Left renal pelvis (tissue), 4 donors: ENCODE data around the gene THADA. TPM values are rescaled to one million over a fixed set of nuclear protein-coding genes. Genes with fewer than 3 reads are reported as not detected.
"Not testable (repeated sequence)": the region's sequence is repeated elsewhere in the genome, so short reads cannot be mapped to it uniquely, and the experiment has no call there.

ENCODE experiments used
- DNase-seq, 4 donors: peaks; one replicate each; pipeline ENCODE4 v3.0.0-alpha.2; 2013; ENCODE audit warnings: low read depth in 4 of 4, low spot score in 3 of 4
- polyA plus RNA-seq, 4 donors: library from polyadenylated mRNA; unstranded; fragments of 120-200 nt; gene quantifications; one replicate each; pipeline ENCODE4 v1.2.1, GENCODE V29; 2013; ENCODE audit not compliant: insufficient read length in 4 of 4

Gene THADA
- polyA plus RNA-seq, 4 donors, result 19.9 to 38.6 (median 33.6) TPM

DNA sequence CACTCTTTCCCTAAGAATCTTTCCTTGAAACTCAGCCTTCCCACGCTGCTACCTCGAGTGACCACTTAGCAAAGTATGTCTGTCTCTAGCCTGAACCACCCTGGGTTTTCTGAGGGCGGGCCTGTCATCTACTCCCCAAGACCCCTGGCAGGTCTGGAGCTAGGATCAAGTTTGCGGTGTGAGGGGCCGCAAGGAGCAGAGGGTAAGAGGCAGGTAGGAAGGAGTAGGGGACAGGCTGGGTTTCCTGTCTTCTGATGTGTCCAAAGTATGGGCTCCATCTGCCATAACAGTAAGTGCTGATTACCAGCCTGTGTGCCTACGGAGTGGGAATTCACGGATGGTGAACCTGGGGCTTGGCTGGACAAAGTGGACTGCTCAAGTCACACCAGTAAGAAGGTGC, 394.8 kb downstream of the THADA start:
- no peak for DNase-seq

DNA sequence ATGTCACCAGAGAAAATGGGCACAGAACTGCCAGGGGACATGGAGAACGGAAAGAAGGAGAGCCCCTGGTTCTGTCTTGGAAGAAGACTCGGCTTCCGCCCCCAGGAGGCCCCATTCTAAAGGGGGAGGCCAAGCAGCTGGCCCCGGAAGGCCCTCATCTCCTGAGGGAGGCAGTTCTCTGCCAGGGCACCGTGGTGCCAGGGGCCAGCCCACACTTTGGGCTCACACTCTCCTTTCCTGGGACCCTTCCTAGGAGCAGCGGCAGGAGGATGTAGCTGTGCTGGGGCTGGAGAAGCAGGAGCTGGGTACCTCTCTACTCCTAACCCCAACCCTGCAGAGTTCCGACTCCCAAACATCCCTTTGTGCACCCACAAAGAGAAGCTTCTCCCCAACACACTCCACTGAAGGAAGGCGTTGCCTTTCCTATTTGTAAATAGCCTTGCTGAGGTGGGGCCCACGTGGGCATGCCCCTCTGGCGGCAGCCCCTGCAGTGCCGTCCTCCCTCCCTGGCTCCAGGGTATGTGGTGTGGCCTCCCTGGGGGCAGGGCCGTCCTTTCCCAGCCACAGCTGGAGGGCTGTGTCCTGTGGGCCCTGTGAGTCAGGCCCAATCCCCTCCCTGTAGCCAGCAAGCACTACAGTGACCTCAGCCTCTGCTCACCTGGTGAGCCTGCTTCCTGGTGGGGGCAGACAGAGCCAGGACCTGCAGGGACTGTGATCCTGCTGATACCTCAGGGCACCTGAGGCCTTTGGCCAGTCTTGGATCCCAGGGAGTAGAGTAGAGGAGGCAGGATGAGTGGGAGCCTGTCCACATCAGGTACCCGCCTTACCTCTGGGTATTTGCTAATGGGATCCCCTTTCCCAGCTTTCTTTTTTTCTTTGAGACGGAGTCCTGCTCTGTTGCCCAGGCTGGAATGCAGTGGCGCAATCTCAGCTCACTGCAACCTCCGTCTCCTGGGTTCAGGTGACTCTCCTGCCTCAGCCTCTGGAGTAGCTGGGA, 396.0 kb downstream of the THADA start:
- no peak for DNase-seq

DNA sequence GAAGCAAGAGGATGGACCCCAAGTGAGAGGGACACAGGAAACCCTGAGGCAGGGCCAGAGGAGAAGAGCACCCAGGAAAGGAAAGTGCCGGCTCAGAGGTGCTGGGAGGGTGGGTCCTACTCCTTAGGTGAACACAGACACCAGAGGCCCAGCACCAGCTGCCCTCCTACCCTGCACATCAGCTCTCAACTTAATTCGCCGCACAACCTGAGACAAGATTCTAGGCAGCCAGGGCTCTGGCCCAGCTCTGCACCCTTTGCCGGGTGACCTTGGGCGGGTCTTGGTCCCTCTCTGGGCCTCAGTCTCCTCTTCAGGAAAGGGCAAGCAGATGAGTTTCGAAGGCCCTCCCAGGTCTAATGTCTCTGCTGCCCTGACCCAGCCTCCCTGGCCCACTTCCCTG, 397.6 kb downstream of the THADA start:
- no peak for DNase-seq

DNA sequence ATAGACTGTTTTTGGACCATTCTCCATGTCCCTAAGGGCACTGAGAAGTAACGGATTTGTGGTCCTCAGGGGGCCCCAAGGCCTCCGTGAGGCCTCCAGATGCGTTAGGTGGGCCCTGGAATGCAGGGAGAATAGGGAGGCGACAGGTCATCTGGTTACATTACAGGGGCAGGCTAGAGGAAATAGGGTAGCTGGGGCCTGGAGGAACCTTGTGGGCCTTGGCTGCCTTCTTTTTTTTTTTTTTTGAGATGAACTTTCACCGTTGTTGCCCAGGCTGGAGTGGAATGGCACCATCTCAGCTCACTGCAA, 398.3 kb downstream of the THADA start:
- DNase-seq, result no peak

DNA sequence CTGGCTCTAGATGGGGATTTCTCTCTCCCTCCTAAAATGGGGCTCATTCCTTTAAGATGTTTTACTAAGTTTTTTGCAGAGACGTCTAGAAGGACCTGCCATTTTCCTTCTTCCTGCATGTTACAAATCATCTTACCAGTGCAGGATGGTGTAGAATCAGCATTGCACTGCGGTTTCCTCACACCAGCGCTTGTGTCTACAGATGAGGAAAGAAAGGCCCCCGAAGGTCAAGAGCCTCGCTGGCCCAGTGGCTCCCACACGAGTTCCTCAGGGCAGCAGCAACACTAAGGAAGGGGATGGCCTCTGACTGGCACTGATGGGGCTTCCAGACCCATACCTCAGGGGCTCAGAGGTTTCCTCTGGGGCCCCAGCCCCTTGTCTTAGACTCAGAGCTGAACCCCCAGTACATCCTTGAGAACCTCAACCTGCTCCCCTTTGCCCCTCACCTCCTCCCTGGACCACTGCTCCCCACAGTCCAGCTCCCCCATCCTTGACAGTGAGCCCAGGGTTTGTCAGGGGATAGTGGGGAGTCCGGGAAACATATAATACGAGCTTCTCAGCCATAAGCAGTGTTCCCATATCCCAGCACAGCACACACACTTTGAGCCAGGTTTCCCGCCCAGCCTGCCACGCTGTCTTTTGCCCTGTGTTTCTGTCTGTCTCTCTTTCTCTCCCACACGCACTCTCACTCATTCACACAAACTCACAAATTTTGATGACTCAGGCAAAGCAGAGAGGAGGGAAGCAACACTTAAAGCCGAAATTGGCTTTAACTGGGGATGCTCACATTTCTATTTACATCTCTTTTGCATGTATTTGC, 398.9 kb downstream of the THADA start:
- no peak for DNase-seq

DNA sequence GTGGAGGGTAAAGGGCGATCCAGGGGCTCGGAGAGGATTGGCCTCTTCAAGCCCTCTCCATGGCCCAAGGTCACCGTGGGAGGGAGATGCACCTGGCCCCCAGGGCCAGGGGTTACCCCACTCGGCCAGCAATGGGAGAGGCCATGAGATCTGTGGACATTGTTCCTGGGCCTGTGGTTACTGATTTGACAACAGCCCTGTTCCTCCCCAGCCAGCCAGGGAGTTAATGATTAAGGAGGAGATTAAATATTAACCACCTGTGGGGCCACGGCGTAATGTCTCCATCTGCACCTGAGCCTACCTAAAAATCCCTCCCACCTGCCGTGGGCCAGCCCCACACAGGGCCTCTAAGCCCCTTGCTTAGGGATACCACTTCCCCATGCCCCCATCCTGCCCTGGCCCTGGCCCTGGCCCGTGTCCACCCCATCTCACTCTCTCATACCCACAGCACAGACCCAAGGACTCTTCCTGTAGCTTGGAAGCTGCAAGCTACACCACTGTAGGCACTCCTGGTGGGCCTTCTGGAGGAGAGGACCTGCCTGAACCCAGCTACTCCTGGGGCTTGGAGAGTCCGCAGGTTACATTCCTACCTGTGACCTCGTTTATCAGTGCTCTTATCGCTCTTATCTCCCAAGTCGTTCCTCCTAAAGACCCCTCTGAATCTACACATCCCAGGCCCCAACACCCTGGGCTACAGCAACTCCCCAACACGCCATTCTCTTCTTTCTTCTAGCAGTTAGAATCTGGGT, 401.5 kb downstream of the THADA start:
- no peak for DNase-seq

DNA sequence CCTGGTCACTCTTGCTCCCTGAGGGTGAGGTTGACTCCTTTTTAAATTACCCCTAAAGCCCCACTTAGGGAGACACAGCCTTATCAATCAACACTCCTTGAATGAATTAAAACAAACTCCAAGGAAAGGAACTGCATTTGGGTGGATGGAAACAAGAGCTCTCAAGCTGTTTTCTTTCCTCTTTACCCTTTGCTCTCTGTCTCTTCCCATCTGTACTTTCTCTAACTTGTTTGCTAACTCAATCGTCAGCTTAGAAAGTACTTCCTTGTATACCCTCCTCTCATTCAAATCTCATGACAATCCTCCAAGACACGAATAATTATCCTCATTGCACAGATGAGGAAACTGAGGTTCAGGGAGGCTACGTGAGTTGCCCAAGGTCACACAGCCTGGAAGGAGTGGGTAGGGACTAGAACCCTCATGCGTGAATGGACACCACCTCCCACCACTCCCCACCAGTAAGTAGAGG, 402.2 kb downstream of the THADA start:
- no peak for DNase-seq

DNA sequence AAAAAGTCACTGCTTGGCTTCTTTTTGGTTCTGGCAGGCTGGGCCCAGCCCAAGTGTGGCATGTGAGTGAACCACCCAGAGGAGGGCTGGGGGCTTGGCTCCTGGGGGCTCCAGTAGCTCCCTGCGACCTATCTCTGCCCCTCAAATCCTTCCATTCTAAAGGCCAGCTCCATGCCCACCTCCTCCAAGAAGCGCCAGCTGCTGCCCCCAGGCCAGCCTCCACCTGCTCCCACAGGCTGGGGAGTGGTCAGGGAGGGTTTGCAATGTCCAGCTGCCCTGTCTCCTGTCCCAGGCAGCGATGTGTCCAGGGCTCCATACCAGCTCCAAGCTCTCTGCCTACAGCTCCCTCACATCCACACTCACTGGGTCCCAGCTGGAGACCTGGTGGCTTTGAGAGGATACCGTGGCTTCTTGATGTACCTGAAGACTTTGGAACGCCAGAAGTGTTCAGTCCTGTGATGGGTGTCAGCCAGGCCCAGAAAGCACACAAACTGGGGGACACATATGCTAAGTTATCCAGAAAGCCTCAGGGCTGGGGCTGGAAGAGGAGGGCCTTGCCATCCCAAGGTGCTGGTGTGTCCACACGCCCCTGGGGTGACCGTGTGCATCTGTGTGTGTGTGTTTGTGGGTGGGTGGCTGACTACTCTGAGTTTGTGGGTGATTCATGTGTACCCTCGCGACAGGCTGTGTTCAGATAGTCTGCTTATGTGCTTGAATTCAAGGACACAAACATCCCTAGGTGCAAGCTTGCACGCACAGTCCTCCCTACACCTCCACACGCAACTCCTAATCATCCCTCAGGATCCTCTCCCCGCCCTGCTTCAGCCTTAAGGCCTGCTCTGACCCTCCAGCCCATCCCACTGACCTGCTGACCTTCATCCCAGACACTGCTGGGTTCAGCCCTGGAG, 402.8 kb downstream of the THADA start:
- no peak for DNase-seq

DNA sequence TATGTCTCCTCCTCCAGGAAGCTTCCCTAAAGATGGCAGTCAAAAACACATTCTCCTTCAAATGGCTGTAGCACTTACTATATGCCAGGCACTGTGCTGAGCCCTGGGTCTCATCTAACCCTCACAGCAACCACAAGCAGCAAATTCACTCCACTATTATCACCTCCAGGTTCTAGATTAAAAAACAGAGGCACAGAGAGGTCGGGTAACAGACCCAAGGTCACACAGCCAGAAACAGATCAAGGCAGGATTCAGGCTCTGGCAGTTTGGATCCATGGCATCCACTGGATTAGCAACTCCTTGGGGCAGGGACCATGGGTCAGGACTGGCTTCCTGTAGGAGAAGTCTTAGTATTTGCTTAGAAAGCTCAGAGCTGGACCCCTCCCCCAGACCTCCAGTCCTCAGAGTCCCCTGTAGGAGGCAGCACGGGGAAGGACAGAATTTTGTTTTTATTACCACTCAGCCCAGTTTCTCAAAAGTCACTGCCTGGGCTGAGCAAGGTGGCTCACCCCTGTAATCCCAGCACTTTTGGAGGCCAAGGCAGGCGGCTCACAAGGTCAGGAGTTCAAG, 403.8 kb downstream of the THADA start:
- DNase-seq, result no peak

DNA sequence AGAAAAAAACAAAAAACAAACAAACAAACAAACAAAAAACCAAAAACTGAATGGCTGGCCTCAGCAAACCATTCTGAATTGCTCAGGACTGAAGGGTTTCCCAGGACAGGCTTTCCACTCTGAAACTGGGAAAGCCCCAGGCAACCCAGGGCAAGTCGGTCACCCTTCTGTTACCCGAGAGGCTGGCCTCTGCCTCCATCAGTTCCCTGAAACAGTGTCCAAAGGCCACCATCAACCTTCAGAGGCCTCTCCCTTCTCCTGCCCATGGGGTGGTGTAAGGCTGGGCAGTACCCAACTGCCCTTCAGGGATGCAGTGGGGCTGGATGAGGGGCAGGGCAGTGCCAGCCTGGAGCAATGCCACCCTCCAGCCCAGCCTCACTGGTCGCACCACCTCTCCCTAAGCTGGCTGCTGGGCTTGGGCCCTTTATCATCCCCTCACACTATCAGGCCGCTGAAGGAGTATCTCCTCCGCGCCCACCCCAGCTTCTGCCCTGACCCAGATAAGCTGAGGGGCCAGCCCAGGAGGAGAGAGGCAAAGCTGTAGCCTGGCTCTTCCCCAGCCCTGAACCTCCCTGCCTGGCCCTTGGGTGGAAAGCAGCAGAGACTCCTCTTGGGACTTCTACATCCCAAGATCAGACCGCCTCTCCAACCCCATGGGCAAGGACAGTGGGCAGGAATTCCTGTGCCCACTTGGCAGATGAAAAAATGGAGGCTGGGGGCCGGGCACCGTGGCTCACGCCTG, 405.4 kb downstream of the THADA start:
- DNase-seq, result no peak

DNA sequence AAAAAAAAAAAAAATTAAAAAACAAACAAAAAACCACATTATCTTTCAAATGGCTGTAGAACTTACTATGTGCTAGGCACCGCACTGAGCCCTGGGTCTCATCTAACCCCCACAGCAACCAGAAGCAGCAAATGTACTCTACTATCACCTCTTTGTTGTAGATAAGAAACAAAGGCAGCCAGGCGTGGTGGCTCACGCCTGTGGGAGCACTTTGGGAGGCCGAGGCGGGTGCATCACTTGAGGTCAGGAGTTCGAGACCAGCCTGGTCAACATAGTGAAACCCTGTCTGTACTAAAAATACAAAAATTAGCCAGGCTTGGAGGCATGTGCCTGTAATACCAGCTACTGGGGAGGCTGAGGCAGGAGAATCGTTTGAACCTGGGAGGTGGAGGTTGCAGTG, 406.0 kb downstream of the THADA start:
- not testable (repeated sequence) for DNase-seq

DNA sequence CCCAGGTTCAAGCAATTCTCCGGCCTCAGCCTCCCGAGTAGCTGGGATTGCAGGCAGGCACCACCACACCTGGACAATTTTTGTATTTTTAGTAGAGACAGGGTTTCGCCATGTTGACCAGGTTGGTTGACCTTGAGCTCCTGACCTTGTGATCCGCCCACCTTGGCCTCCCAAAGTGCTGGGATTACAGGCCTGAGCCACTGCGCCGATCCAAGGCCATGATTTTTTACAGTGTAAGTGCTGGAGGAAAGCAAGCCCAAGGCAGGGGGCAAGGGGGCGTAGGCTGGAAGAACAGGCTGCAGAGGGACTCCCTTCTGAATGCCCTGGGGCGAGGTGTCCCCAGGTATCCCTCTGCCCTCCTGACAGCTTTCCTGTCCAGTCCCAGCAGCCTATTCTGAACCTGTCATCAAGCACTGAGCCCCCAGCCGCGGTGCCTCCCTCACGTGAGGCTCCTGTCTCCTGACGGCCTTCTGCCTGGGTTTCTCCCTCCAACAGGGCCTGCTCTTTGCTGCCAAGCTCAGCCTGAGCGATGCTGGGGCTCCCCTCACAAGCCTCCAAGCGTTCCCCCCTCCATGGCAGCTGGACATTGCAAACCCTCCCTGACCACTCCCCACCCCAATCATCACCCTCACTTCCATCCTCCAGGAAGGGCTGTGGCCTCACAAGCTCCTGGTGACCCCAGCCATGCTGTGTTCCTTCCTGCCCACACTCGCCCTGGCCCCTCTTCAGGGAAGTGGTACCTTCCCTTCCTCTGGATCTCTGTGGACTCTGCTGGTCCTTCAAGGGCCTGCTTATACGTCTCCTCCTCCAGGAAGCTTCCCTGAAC, 407.1 kb downstream of the THADA start:
- no peak for DNase-seq

DNA sequence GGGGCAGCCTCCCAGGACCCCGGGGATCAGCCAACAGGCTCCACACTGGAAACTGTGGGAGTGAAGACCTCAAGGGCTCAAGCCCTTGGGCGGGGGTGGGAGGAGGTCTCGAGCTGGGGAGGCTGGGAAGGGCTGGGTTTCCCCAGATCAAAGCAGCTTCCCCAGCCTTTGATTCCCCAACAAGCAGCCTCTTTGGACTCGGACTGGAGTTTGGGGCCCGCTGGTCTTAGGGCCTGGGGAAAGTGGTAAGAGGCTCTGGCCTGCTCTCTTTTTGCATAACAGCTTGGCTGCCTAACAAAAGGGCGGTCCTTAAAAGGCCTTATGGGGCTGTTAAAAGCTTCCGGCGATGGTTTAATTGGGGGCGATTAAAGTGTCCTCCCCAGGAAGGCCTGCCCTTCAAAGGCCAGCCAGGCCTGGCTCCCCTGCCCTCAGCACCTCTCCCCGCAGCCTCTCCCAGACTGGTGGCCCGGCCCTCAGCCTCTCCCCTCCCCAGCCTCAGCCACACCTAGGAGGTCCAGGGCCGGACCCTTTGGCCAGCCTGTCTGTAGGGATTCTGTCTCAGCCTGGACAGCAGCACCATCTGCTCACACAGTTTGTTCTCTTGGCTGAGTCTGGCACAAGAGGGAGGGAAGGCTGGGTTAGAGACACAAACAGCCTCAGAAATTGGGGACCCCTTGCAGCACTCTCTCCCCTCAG, 409.0 kb downstream of the THADA start:
- no peak for DNase-seq

DNA sequence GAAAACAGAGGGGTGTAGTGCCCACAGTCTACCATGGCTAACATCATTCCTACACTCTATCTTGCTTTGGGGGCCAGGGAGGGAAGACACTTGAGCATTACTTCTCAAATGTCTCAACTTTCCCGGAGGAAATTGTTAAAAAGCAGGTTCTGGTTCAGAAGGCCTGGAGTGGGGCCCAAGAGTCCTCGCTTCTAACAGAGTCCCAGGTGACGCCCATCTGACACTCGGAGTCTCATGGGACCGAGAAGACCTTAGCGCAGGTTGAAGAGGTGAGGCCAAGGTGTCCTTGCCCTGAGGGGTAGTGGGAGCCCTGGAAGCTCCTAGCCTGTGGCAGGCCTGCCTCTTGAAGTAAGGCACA, 409.5 kb downstream of the THADA start:
- no peak for DNase-seq

DNA sequence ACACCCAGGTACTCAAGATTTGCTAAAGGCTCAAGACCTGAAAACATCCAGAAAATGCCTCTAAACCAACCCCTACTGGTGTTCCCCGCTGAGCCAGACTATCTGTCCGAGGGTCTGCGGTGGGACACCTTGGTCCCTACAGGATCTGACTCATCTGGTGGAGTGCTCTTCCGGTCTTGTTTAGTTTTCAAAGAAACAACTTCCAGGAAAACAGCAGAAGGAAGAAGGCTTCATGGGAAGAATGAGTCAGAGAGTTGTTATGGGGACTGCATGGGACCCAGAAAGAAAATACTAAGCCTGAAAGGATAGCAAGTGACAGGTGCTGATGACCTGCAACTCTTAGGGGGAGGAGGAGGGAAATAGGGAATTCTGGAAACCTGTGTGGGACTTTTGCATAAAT, 410.7 kb downstream of the THADA start:
- DNase-seq, result no peak

DNA sequence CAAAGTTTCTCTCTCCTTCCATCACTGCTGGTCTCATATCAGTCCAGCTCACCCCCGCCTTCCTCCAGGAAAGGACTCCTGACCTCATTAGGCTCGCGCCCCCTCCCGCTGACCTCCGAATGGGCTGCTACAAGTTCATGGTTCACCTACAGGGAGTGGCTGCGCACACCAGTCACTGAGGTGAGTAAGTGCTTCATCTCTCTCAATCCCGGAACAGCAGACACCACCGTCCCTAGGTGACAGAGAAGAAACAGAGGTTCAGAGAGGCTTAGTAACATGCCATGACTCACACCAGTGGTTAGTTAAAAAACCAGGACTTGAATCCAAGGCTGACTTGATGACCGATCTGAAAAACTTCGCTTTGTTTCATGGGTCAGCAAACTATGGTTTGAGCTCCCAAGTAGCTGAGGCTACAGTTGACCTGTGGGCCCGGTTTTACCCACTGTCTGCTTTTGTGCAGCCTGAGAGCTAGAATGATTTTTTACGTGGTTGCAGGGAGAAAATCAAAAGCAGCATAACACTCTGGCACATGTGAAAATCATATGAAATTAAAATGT, 411.4 kb downstream of the THADA start:
- no peak for DNase-seq

DNA sequence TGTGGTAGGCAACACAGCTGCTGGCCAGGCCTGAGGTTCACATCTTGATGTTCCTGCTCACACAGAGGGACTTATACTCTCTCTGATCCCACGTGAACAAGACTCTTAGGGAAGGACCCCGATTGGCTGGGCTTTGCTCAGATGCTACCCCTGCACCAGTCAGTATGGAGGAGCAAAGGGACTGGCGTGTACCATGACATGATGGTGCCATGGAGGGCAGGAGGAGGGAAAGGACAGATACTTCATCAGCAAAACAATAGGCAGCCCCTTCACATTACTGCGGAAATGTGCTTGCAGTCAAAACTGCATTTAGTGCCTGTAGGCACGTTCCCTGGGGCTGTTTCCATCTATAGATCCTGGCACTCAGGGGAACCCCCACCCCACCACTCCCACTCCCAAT, 412.1 kb downstream of the THADA start:
- no peak for DNase-seq
